ENCODE data around the gene ELP4.

Gene ELP4

DNA sequence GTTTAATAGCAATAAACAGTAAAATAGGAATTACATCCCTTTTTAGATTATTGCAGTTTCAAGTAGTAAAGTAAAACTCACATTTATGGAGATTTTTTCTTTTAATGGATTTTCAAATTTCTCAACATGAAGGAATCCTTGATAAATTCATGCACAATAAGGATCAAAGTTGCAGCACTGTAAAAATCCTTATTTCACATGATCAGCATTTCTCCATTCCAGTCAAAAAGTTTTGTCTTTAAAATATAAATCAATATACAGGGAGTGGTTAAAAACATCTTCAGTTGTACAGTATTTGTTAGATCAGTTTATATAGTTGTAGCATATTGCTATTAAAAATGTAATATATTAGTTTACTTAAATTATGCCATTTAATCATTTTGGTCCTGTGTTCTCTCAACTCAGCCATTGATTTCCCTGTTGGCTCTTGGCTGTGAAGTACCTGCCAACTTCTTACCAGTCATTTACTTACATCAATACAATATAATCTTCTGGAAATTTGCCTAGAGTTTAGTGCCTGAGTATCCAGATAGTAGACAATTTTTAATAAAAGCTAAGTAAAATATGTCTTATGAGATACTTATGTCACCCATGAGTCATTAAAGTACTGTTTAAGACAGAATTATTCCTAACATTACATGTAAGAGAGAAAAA, 12.1 kb downstream of the ELP4 start:
- Histone ChIP-seq H3K9me3 (ENCODE audit: low read length) (no peaks in the 10 kb centered on the region), H3K9ac (ENCODE audit: low read length) (no peak overlapping the region), H3K79me2 (ENCODE audit: insufficient read depth, low read length) (no peaks in the 10 kb centered on the region), H4K20me1 (ENCODE audit: insufficient read depth, low read length) (no peaks in the 10 kb centered on the region), H3K4me3 (ENCODE audit: low read depth, low read length, poor library complexity, severe bottlenecking) (no peak overlapping the region), H3F3A (ENCODE audit: insufficient read depth, low read length) (no peaks in the 10 kb centered on the region), H3K9me2 (ENCODE audit: low read depth, low read length) (no peaks in the 10 kb centered on the region), H3K4me2 (ENCODE audit: low read length) (no peak overlapping the region), H3K27ac (ENCODE audit: low read depth, low read length, poor library complexity, severe bottlenecking) (no peak overlapping the region), H3K36me3 (ENCODE audit: insufficient read depth, low read length) (peaks cover 10% of the 10 kb centered on the region), H3K4me1 (ENCODE audit: insufficient read depth, low read length, severe bottlenecking) (no peaks in the 10 kb centered on the region), H3K27me3 (ENCODE audit: insufficient read depth, low read length) (no peaks in the 10 kb centered on the region), H2AFZ (ENCODE audit: low read length) (no peak overlapping the region)
- no peak for TF ChIP-seq CTCF (IDR thresholded peaks at IDR 0.05; ENCODE audit: low read length)
- no peak for TF ChIP-seq EZH2 (IDR thresholded peaks at IDR 0.05; ENCODE audit: borderline replicate concordance, low read length)

GRCh38 chr11:31529189-31529588, 19.6 kb downstream of the ELP4 start:
- no peaks in the 10 kb centered on the region for H3K27me3 ChIP-seq (ENCODE audit: insufficient read depth, low read length)
- H3F3A ChIP-seq (ENCODE audit: insufficient read depth, low read length): no peaks in the 10 kb centered on the region
- peaks cover 3% of the 10 kb centered on the region for H3K36me3 ChIP-seq (ENCODE audit: insufficient read depth, low read length)
- H3K9me3 ChIP-seq (ENCODE audit: low read length): no peaks in the 10 kb centered on the region
- no peaks in the 10 kb centered on the region for H3K4me1 ChIP-seq (ENCODE audit: insufficient read depth, low read length, severe bottlenecking)
- H3K4me2 ChIP-seq (ENCODE audit: low read length): no peak overlapping the region
- H4K20me1 ChIP-seq (ENCODE audit: insufficient read depth, low read length): no peaks in the 10 kb centered on the region
- no peaks in the 10 kb centered on the region for H3K79me2 ChIP-seq (ENCODE audit: insufficient read depth, low read length)
- no peak overlapping the region for H3K9ac ChIP-seq (ENCODE audit: low read length)
- H3K9me2 ChIP-seq (ENCODE audit: low read depth, low read length): no peaks in the 10 kb centered on the region
- TF ChIP-seq CTCF (IDR thresholded peaks at IDR 0.05; ENCODE audit: low read length): no peak
- H2AFZ ChIP-seq (ENCODE audit: low read length): no peak overlapping the region
- H3K27ac ChIP-seq (ENCODE audit: low read depth, low read length, poor library complexity, severe bottlenecking): no peak overlapping the region
- no peak overlapping the region for H3K4me3 ChIP-seq (ENCODE audit: low read depth, low read length, poor library complexity, severe bottlenecking)

DNA sequence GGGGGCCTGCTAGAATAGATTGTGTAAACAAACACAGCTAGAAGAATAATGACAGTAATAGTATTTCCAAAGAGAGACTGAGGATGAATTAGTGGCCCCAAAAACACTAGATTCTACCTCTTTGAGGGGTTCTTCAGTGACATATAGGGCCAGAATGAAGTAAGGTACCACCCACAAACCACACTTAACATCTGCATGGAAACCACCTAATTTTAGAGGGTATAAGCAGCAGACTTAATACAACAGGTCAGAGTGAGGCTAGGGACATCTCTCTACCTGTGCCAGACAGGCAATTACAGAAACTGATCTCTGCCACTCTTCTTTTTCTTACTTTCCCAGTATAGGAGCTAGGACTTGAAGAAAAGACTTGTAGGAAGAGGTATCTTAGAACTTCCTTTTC, 20.1 kb downstream of the ELP4 start:
- TF ChIP-seq EZH2 (IDR thresholded peaks at IDR 0.05; ENCODE audit: borderline replicate concordance, low read length) (no peak), CTCF (IDR thresholded peaks at IDR 0.05; ENCODE audit: low read length) (no peak)
- Histone ChIP-seq H3K4me1 (ENCODE audit: insufficient read depth, low read length, severe bottlenecking) (no peaks in the 10 kb centered on the region), H3K9me3 (ENCODE audit: low read length) (no peaks in the 10 kb centered on the region), H4K20me1 (ENCODE audit: insufficient read depth, low read length) (no peaks in the 10 kb centered on the region), H3K9me2 (ENCODE audit: low read depth, low read length) (no peaks in the 10 kb centered on the region), H3K4me3 (ENCODE audit: low read depth, low read length, poor library complexity, severe bottlenecking) (no peak overlapping the region), H3K9ac (ENCODE audit: low read length) (no peak overlapping the region), H3F3A (ENCODE audit: insufficient read depth, low read length) (no peaks in the 10 kb centered on the region), H3K4me2 (ENCODE audit: low read length) (no peak overlapping the region), H3K27me3 (ENCODE audit: insufficient read depth, low read length) (no peaks in the 10 kb centered on the region), H3K79me2 (ENCODE audit: insufficient read depth, low read length) (no peaks in the 10 kb centered on the region), H3K27ac (ENCODE audit: low read depth, low read length, poor library complexity, severe bottlenecking) (no peak overlapping the region), H2AFZ (ENCODE audit: low read length) (no peak overlapping the region), H3K36me3 (ENCODE audit: insufficient read depth, low read length) (no peaks in the 10 kb centered on the region)
